A549 (cell line): ENCODE measurements around the gene PXDN.

ENCODE experiments used
- CHD2 ChIP-seq: fragments of 150-350 bp; IDR thresholded peaks from 2 replicates; pipeline ENCODE4 v1.6.1; 2014; ENCODE audit warnings: low read length; ENCODE audit not compliant: partially characterized antibody
- CTCF ChIP-seq: fragments of >200 bp; sonication (Bioruptor Twin); formaldehyde crosslinking; IDR thresholded peaks from 3 replicates; pipeline ENCODE4 v1.5.1; 2016
- EHMT2 ChIP-seq: fragments of 200-600 bp; sonication (generic); IDR thresholded peaks from 2 replicates; pipeline ENCODE4 v1.6.1; 2016; ENCODE audit warnings: antibody characterized with exemption, low read depth, mild to moderate bottlenecking, moderate library complexity
- EP300 ChIP-seq, 2 experiments: fragments of >200 bp; sonication (Bioruptor Twin); formaldehyde crosslinking; IDR thresholded peaks; 2 replicates in 1 of 2; 3 replicates in 1 of 2; pipeline ENCODE4 v1.6.1; 2016 to 2017
- GATA3 ChIP-seq: IDR thresholded peaks from 2 replicates; pipeline ENCODE4 v1.6.1; 2012; ENCODE audit warnings: borderline replicate concordance
- HDAC2 ChIP-seq: fragments of 200-600 bp; sonication (generic); IDR thresholded peaks from 2 replicates; pipeline ENCODE4 v1.6.1; 2016
- JUN ChIP-seq, 2 experiments: fragments of >200 bp; sonication (Bioruptor Twin); formaldehyde crosslinking; IDR thresholded peaks; 2 replicates in 1 of 2; 3 replicates in 1 of 2; pipeline ENCODE4 v1.6.1; 2016 to 2017
- MAFK ChIP-seq: fragments of 450-650 bp; IDR thresholded peaks from 2 replicates; pipeline ENCODE4 v1.6.1; 2014; ENCODE audit not compliant: partially characterized antibody
- NPAS2 ChIP-seq: fragments of 250-450 bp; sonication (Bioruptor Pico); IDR thresholded peaks from 2 replicates; pipeline ENCODE4 v1.8.0; 2022; ENCODE audit warnings: mild to moderate bottlenecking, moderate library complexity, borderline replicate concordance
- POLR2A ChIP-seq: IDR thresholded peaks from 2 replicates; pipeline ENCODE4 v1.6.1; 2012; ENCODE audit warnings: mild to moderate bottlenecking, low read length

DNA sequence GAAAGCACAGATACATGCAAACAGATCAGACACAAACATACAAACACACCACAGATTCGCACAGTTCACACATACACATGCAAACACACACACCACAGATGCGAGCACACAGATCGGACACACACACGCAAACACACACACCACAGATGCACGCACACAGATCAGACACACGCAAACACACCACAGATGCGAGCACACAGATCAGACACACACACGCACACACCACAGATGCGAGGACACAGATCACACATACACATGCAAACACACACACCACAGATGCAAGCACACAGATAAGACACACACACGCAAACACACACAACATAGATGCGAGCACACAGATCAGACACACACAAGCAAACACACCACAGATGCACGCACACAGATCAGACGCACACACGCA is 149.0 kb downstream of the PXDN start:
- TF ChIP-seq POLR2A (no peak), EHMT2 (no peak), JUN (IDR thresholded peaks at IDR 0.05) (no peak), GATA3 (no peak), CHD2 (no peak), MAFK (no peak), CTCF (no peak), NPAS2 (CRISPR knock-in tag) (no peak), EP300 (IDR thresholded peaks at IDR 0.05) (no peak), HDAC2 (no peak)
